ENCODE measurements around the gene MYBPC3.
A peak's percentile ranks its signal among the peaks of the same experiment; 100 is the strongest.

The MYBPC3 gene

DNA sequence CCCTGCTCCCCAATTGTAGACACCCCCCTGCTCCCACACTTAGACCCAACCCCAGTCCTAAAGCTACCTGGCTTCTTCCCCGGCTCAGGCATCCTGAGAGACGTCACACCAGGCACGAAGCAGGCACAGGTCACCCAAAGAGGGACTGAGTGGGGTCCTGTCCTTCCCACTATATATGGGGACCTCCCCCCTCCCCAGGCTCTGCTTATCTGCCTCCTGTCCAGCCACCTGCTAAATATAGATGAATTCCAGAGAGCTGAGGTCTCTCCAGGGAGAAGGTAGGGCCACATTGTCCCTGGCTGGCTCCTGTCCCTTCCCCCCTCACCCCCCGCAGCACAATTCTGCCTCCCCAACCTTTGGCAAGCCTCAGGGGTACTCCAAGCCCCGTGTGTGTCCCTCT is at the start of gene MYBPC3:
MYBPC3 (minus strand) TSS at position 147 of the 400 bp plus-strand sequence; CDS start at position 92, 55 bp downstream.
- DNase-seq (ENCODE audit: low read depth in 1 of 2, low spot score in 1 of 2) = no peak

DNA sequence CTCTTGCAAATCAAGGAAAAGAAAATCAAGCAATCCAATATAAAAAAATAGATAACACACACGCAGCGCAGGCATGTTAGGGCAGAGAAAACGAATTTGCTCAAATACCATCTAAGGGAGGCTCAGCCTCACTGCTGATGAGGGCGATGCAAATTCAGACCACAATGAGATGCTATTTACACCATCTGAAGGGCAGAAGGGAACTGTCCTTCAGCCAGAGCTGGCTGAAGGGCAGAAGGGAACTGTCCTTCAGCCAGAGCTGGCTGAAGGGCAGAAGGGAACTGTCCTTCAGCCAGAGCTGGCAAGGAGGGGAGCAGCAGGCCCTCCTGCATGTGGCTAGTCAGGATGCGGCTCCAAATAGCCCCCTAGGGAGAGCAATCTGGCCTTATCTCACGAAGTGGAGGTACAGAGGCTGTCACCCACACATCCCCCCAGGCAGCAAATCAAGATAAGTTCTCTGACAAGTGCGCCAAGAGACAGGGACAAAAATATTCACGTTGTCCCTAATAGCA is 48.3 kb upstream of the MYBPC3 start:
- DNase-seq (ENCODE audit: low read depth in 1 of 2, low spot score in 1 of 2) = no peak

DNA sequence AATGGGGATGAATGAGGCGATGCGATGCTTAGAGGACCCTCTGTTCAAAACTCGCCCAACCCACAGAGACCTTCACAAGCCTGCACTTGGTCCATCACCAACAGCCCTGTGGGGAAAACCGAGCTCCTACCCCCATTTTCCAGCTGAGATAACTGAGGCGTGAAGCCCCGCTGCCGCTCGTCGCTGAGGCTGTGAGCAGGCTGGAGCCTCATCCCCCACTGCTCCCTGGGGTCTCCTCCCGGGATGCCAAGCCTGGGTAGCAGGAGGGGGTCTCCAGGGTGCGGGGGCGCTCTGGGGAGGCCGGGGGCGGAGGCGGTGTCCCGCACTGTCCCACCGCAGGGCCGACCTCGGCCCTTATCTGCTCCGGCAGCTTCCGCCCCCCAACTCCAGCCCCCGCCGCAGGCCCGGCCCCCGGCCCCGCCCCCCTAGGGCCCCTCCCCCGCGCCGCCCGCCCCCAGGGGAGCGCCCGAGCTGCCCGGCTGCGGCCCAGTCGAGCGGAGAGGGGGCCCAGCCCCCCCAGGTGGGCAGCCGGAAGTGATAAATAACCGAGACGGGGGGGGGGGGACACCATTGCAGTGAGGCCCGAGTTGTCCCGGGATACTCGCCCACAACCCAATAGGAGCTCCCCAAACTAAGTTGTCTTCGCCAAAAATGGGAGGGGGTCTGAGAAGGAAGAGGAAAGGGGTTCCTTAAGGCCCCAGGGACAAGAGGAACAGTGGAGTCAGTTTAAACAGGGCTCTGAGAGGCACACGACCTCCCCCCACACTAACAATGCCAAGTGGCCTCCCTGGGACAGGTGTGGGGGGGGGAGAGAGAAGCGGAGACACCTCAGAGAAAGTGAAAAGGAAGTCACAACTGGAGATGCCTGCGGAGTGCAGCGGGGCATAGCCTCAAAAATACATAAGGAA is 47.6 kb upstream of the MYBPC3 start:
- DNase-seq (ENCODE audit: low read depth in 1 of 2, low spot score in 1 of 2) = peak in 1 of 2 donors; percentile 26

DNA sequence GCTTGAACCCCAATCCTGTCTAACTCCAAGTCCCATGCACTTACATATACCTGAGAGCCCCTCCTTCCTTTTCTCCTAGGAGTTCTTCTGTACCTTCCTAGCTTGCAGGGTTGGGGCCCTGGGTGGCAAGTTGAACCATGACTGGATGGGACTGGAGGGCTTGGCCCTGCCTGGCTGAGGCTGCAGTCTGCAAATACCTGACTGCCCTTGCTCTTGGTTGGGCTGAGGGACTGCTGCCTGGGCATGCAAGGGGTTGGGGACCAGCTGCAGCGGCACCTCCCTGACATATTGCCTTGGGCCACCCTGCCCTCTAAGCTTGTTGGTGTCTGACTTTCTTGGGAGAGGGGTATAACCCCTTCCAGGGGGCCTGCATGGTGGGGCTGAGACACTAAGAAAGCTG is 46.0 kb upstream of the MYBPC3 start:
- no peak for DNase-seq (ENCODE audit: low read depth in 1 of 2, low spot score in 1 of 2)

DNA sequence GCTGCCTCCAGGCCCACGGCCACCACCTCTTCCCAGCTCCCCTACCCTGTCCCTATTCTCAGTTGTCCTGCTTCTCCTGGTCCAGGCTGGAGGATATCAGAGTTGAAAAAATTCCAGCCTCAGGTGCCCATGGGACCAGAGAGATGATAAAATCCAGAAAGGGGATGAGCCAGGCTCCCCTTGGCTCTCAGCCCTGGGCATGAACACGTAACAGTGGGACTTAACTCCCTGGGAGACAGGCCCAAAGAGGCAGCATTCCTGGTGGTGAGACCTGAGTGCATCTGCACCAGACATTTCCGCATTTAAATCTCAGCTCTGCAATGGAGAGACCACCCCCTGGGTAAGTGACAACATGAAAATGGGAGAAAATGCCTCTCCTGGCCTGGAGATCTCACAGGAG is 45.5 kb upstream of the MYBPC3 start:
- DNase-seq (ENCODE audit: low read depth in 1 of 2, low spot score in 1 of 2) = no peak

DNA sequence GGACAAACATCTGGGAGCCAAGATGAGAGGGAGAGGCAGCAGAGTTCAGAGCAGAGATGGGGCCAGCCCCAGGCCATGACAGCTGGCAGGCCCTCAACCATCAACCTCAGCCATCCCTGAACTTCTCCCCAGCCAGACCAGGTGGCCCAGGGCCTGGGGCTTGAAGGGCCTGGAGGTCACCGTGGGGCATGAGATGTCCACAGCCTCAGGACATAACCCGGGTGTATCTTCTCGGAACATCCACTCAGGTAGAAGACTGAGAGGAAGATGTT is 43.5 kb upstream of the MYBPC3 start:
- DNase-seq (ENCODE audit: low read depth in 1 of 2, low spot score in 1 of 2) = no peak

DNA sequence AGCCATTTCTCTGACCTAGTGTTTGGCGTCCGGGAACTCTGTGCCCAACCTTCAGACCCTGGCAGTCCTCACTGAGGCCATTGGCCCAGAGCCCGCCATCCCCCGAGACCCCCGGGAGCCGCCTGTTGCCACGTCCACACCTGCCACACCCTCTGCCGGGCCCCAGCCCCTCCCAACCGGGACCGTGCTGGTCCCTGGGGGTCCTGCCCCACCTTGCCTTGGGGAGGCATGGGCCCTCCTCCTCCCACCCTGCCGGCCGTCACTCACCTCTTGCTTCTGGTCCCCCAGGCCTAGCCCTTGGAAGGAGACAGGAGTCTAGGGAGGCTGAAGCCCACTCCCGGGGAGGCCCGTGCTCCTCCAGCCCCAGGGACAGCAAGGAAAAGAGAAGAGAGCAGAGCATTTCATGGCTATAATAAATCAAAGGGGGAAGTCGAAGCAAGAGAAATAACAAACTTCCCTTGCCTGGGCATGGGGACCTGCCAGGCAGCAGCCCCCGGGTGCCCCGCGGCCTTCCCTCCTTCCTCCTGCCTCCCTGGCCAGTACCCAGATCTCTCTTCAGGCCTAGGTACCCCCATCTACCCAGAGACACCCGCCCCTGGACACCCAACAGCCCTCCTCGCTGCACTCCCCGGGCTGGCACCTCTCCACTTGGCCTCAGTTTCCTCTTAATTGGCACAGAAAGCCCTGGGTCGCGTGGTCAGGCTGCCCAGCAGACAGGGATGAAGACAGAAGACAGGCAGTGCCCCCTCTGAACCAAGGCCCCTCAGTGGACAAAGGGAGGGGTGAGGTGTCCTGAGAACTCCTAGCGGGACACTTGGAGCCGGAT is 42.9 kb upstream of the MYBPC3 start:
- no peak for DNase-seq (ENCODE audit: low read depth in 1 of 2, low spot score in 1 of 2)

DNA sequence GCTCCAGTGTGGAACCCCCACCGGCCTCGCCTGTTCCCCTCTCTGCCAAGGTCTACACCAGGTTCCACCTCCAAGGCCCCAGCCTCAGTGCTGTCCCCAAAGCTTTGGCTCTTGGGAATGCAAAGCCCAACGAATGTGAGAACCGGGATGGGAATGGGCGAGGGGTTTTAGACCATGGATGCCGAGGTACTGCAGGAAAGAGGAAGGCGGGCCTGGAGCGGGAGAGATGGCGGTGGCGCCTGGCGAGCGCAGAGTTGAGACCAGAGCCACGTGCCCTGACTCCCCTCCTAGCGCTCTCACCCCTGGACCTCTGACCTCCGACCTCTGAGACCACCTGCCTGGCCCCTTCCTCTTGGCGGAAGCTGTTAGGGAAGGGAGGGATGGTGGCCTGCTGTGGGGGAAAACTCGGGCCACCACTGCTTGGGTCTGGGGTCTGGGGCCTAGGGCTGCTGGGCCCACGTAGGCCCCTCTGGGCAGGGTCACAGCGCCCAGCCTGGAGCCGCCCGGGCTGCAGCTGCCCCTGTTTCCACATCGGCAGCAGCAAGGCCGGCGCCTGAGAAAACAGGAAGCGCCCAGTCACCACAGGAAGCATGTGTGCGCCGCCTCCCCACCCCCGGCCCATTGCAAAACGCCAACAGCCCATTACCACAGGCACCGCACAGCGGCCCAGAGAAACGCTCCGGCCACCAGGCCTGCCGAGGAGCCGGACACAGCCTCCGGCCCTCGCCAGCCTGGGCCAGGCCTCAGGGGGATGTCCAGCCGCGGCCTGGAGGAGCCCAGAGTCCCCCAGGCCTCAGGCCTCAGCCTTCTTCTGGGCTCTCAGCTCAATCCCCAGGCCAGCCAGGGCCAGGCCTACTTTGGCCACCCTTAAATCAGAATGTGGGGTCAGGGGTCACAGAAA is 42.1 kb upstream of the MYBPC3 start:
- peak in 1 of 2 donors; percentile 39 for DNase-seq (ENCODE audit: low read depth in 1 of 2, low spot score in 1 of 2)

DNA sequence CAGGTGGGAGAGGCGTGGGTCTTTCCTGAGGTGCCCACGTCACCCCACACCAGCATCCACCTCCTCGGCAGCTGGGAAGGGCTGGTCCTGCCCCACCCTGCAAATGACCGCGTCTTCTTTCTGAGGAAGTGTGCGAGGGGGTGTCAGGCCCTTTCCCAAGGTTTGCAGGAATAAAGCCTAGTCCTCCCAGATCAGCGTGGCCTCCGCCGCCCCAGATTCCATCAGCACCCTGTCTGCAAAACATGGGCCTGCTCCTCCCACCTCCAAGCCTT is 41.5 kb upstream of the MYBPC3 start:
- no peak for DNase-seq (ENCODE audit: low read depth in 1 of 2, low spot score in 1 of 2)

DNA sequence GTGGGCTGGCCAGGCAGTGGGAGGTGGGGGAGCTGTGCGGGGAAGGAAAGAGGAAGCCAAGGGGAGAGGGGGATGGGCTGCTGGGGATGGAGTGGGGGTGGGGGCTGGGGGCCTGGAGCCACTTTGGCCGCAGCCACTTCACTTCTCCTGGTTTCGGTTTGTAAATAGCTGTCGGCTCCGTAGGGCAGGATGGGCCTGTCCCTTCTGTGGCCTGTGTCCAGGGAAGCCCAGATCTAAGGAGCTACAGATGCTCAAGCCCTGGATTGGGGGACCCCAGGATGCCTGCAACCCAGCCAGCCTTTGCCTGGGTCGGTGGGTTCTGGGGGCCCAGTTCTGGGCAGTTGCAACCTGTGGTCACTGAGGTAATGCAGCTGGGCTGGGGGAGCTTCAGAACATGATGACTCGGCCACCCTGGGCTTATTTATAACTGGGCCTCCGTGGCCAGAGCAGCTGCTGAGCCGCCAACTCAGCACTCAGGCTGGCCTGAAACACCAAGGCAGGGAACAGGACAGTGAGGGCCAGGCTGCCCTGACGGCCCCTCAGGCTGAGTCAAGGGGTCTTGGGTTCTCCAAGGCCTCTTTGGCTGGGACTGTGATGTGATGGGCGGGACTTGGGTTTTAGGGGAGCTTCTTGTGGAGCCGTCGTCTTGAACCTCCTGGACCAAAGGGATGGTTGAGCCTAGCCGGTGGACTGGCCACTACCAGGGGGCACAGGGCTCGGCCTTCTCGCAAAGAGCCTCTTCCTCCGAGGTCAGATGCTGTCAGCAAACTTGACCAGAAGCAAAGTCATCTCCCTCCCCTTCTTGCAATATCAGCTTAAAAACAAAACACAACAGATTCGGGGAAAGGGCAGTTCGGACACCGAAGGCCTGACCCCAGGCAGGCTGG is 40.9 kb upstream of the MYBPC3 start:
- no peak for DNase-seq (ENCODE audit: low read depth in 1 of 2, low spot score in 1 of 2)

DNA sequence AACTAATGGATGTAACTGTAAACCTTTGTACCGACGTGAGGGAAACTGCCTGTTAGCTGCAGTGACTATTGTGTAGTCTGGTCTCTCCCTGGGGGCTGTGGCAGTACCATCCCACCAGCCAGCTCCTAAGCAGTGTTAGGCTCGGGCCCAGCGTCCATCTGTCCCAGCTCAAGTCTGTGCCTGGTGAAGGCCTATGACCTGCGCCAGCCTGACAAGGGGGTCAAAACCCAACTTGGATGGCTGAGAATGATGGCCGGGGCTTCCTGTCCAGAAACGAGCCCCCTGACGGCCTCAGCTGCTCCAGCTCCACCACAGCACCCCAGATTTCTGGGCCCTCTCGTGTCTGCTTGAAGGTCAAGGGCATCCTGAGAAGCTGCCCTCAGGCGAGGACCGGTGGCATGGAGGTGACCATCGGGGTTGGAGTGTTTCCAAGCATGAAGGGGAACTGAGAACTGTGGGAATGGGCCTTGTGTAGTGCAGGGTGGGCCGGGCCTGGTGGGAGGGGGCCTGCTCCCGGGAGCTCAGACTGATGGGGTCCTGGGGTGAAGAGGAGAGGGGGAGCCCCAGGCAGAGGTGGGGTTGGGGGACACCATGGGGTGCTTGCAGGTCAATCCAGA is 40.2 kb upstream of the MYBPC3 start:
- DNase-seq (ENCODE audit: low read depth in 1 of 2, low spot score in 1 of 2) = no peak

DNA sequence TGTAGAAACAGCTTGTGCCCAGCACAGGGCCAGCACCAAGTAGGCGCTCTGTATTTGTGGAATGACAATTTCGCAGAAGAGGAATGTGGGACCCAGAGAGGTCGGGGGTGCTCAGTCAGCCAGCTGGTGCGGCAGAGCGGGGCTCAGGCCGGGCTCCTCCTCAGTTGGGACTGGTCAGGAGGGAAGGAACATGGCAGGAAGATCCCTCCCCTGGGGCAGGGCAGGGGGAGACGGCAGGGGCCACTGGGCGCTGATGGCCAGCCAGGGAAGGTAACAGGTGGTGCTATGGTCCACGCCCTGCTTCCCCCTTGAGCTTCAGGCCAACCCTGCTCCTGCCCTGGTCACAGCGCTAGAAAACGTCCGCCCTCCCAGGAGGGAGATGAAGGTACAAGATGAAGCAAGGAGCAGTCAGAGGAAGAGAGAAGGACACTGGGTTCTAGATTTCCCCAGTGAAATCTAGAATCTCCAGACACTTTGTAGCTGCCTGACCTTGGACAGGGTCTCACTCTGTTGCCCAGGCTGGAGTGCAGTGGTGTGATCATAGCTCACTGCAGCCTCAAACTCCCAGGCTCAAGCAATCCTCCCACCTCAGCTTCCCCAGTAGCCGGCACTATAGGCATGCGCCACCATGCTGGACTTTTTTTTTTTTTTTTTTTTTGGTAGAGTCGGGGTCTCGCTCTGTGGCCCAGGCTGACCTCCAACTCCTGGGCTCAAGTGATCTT is 39.4 kb upstream of the MYBPC3 start:
- DNase-seq (ENCODE audit: low read depth in 1 of 2, low spot score in 1 of 2) = no peak

DNA sequence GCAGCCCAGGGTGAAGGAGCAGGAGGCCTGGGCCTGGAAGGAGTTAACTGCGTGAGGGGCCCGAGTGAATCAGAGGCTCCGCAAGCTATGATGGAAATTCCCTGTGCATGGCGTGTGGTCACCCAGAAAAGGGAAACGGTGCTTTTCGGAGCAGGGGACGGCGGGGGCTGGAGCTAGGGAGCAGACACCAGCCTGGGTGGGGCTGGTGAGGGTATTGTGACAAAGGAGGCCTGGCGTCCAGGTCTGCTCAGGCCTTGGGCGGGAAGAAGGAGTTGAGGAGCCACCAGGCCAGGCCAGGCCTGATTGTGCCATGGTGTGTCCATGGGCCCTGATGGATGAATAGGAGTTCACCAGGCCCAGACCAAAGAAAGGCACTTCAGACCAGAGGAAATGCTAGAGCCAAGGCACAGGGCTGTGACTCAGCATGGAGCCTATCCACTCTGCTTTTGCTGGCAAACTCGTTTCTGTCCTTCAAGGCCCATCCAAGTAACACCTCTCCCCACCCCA is 38.6 kb upstream of the MYBPC3 start:
- DNase-seq (ENCODE audit: low read depth in 1 of 2, low spot score in 1 of 2) = no peak

DNA sequence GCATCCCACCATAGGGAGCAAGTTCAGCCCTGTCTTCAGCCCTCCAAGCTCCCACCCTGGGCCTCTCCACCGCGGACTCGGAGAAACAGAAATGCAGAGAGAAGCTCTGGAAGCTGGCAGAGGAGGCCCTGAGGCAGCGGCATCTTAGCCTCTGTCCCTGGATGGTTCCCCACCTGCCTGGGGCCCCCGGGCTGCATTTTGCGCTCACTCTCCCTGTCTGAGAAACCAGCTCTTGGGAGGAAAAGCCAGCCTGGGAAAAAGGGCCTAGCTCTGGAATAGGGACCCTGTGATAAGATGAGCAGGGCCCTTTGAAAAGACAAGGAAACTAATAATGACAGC is 37.9 kb upstream of the MYBPC3 start:
- DNase-seq (ENCODE audit: low read depth in 1 of 2, low spot score in 1 of 2) = no peak

DNA sequence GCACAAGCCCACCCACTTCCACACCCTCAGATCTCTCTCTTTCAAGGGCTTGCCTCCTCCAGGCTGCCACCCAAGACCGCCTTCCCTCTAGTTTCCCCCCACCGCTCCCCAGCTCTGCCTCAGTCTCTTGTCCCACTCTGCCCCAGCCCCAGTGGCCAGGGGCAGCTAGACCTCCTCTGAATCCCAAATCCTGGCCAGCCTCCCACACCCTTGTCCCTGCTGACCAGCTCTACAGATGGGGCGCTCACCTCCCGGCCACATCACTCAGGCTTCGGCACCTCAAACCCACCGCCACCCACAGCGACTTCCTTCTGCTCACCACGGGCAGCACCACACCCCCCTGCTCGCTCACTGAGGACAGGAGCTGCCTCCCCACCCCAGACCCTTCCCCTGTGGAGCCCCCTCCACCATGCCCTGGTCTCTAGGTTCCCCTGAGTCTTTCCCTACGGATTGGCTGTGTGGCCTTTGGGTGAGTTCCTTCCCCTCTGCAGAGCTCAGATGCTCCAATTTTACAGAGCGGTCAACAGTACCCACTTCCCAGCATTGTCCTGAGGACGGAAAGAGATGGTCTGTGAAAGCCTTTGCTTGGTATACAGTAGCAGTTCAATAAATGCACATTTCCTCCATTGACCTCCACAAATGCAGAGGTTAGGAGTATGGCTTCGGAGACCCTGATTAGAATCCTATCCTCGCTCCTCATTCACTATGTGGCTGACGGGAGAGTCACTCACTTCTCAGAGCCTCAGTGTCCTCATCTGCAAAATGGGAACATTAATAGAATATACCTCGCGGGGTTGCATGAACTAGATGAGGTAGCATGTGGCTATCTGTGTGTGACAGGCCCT is 37.3 kb upstream of the MYBPC3 start:
- DNase-seq (ENCODE audit: low read depth in 1 of 2, low spot score in 1 of 2) = no peak

DNA sequence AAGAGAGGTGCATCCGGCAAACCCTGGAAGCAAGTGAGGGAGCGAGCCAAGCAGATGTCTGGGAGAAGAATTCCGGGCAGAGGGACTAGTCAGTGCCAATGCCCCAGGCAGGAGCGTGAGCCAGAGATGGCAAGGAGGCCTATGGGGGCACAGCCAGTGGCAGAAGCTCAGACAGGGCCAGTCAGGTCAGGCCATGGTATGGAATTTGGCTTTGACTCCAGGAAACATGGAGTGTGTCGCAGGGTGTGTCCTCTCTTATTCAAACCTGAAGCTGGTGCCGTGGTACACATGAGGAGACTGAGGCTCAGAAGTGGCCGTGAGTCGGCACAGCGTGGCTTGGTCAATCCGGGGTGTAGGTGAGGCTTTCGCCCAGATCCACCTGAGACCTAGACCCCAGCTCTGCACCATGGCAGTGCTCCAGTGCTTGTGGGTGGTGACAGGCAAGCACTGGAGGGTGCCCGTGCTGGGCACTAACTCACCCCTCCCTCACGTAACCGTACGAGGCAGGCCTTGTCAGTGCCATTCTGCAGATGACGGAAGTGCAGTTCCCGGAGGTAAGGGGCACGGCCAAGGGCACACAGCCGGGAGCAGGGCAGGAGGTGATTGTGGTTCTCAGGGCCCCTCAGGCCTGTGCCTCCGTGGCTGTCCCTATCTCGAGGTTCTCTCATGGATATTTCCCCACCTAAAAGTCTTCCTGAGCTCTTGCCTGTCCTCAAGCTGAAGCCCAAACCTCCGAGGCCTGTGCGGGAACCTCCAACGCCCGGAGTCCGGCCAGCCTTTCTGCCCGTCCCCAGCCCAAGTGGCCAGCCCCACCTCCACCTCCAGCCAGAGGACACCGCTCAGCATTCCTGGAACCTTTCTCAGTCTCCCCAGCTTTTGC is 36.4 kb upstream of the MYBPC3 start:
- no peak for DNase-seq (ENCODE audit: low read depth in 1 of 2, low spot score in 1 of 2)

DNA sequence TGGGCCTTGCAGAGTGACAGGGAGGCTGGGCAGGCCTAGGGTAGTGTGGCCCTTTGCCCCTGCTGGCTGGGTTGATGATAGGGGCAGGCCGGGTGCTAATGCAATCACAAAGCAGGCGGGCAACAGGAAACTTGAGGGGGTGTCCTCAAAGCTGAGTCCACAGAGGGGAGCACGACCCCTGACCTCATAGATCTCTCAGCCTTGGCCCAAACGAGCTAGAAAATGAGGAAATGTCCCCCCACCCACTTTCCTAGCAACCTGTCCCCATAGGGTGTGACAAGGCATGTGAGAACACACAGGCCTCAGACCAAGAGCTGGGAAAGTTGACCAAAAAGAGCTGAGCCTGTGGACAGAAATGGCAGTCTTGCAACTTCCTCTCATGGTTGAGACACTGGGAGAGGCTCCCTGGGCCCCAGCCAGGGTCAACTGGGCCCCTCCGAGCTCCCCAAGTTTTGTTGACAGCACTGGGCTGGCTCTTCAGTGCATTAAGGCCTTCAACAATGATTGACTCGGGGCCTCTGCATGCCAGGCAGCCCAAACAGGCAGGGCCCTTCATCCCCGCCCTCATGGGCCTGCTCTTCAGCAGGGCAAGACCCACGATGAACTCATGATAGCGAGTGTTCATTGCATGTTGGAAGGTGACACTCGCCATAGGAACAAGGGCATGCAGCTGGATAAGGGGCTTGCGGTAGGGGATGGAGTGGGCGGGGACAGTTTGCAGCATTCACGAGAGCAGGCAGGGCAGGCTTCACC is 35.6 kb upstream of the MYBPC3 start:
- DNase-seq (ENCODE audit: low read depth in 1 of 2, low spot score in 1 of 2) = no peak
